ENCODE measurements around the gene GUCY1A2. TPM values are rescaled to one million over a fixed set of nuclear protein-coding genes. Genes with fewer than 3 reads are reported as not detected.

The GUCY1A2 gene
- total RNA-seq, 5 donors from 2014 or later (not counting 1 experiment from before 2014, with no cell fraction given), result 0.03 to 0.18 (median 0.09) TPM

DNA sequence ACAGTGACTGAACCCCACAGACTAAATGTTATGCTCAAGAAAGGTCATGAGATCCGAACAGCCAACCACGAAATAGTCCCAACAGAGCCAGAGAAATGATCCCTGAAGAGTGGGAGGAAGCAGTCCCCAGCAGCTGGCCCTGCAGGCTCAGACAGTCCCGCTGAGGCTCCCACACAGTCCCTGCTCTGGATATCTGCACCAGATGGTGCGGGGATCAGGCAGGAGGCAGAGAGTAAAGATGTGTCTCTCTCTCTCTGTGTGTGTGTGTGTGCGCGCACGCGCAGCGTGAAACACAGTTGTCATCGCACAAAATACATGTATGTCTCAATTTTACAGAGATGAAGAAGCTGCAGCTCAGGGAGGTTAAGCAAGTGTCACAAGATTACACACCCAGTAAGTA lies 27.9 kb downstream of the GUCY1A2 start:
- Histone ChIP-seq H3K4me3 (ENCODE audit: control insufficient read depth in 1 of 2, extremely low read depth in 1 of 2, low read length in 1 of 2) (no peak overlapping the region), H3K27me3 (replicated peaks in 1 of 2; ENCODE audit: control insufficient read depth in 2 of 2, extremely low read depth in 1 of 2, insufficient read depth in 2 of 2, low read length in 1 of 2) (no peaks in the 10 kb centered on the region), H3K27ac (ENCODE audit: low read length) (no peak overlapping the region), H3K36me3 (ENCODE audit: control insufficient read depth in 2 of 2, extremely low read depth in 1 of 2, insufficient read depth in 1 of 2, low read length in 1 of 2) (no peaks in the 10 kb centered on the region), H3K9me3 (no peaks in the 10 kb centered on the region), H3K4me1 (ENCODE audit: control insufficient read depth in 1 of 2, extremely low read depth in 1 of 2, insufficient read depth in 2 of 2, low read length in 2 of 2) (no peaks in the 10 kb centered on the region)
- H3K9me3 Mint-ChIP-seq, result peaks cover 3 to 15% (median 4%) of the 10 kb centered on the region in 3 donors
- H3K36me3 Mint-ChIP-seq, result no peaks in the 10 kb centered on the region
- ATAC-seq (replicated peaks in 1 of 4) (no peak), DNase-seq (no peak)
- ChIA-PET CTCF (no interaction called here), POLR2A (no interaction called here)
- no peak overlapping the region for H3K27ac Mint-ChIP-seq
- no peaks in the 10 kb centered on the region for H3K4me1 Mint-ChIP-seq
- WGBS (ENCODE audit: insufficient coverage), result 67% methylated on average over 2 of the region's 10 CpGs
- no peaks in the 10 kb centered on the region for H3K27me3 Mint-ChIP-seq
- H3K4me3 Mint-ChIP-seq, result no peak overlapping the region

GRCh38 chr11:106989078-106989455 lies 29.2 kb downstream of the GUCY1A2 start:
- peaks cover 2 to 15% (median 4%) of the 10 kb centered on the region in 3 donors for H3K9me3 Mint-ChIP-seq
- Histone ChIP-seq H3K27ac (ENCODE audit: low read length) (no peak overlapping the region), H3K4me1 (ENCODE audit: control insufficient read depth in 1 of 2, extremely low read depth in 1 of 2, insufficient read depth in 2 of 2, low read length in 2 of 2) (no peaks in the 10 kb centered on the region), H3K27me3 (replicated peaks in 1 of 2; ENCODE audit: control insufficient read depth in 2 of 2, extremely low read depth in 1 of 2, insufficient read depth in 2 of 2, low read length in 1 of 2) (no peaks in the 10 kb centered on the region), H3K36me3 (ENCODE audit: control insufficient read depth in 2 of 2, extremely low read depth in 1 of 2, insufficient read depth in 1 of 2, low read length in 1 of 2) (no peaks in the 10 kb centered on the region), H3K4me3 (ENCODE audit: control insufficient read depth in 1 of 2, extremely low read depth in 1 of 2, low read length in 1 of 2) (no peak overlapping the region), H3K9me3 (no peaks in the 10 kb centered on the region)
- ATAC-seq (replicated peaks in 1 of 4) (no peak), DNase-seq (no peak)
- CTCF ChIA-PET, result no interaction called here
- H3K27ac Mint-ChIP-seq, result no peak overlapping the region
- WGBS (ENCODE audit: insufficient coverage), result no CpG with 5 or more reads among the region's 1 CpG
- H3K27me3 Mint-ChIP-seq, result no peaks in the 10 kb centered on the region
- no peak overlapping the region for H3K4me3 Mint-ChIP-seq
- H3K36me3 Mint-ChIP-seq, result no peaks in the 10 kb centered on the region
- POLR2A ChIA-PET, result no interaction called here
- H3K4me1 Mint-ChIP-seq, result no peaks in the 10 kb centered on the region

DNA sequence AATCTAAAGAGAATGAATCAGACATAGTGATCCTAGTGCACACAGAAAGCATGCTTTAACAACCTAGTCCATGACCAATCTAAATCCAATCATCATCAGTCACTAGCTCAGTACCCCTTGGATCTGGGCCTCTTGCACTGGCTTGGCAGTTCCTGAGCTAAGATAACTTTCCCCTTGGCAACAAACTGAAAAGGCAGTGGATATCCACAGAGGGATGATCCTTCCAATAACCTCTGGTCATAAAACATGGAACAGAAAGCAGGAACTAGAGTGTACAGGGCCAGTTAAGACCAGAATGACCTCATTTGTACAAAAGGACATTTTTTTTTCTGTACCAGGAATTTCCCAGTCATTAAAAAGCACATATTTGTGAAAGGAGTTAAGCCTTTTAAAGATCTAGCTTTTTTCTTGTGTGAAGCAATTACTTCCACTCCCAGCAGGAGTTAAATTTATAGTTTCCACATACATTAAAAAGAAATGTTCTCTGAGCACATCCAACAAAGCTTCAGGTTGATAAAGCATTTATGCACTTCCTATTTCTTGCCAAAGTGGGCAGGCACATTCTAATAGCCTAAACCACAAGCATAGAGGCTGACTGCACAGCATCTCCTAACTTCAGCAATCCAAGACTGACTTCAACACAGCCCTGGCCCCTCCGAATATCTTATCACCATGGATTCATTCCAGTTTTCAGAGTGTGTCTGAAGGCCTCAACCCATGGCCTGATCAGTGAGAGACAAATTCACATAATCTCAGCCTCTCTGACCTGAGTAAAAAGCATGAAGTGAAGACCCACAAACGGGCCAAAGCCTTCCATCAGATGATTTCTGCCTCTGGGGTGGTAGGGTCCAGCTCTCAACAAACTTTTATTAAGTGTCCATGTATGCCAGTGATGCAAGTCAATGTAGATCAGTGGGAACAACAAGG lies 29.9 kb downstream of the GUCY1A2 start:
- no peaks in the 10 kb centered on the region for H3K4me1 ChIP-seq (ENCODE audit: control insufficient read depth in 1 of 2, extremely low read depth in 1 of 2, insufficient read depth in 2 of 2, low read length in 2 of 2)
- H3K9me3 ChIP-seq, result no peaks in the 10 kb centered on the region
- Mint-ChIP-seq H3K4me1 (no peaks in the 10 kb centered on the region), H3K27ac (no peak overlapping the region), H3K9me3 (peaks cover 2 to 15% (median 4%) of the 10 kb centered on the region in 3 donors), H3K27me3 (no peaks in the 10 kb centered on the region), H3K36me3 (no peaks in the 10 kb centered on the region), H3K4me3 (no peak overlapping the region)
- ATAC-seq (replicated peaks in 1 of 4) (no peak), DNase-seq (no peak)
- H3K27ac ChIP-seq (ENCODE audit: low read length), result no peak overlapping the region
- CTCF ChIA-PET, result interaction anchor here in 1 of 2 donors (1.0 kb wide), 1 partner anchor 27 kb away, joined by 3 read pairs; no protein-coding TSS in a partner anchor
- H3K4me3 ChIP-seq (ENCODE audit: control insufficient read depth in 1 of 2, extremely low read depth in 1 of 2, low read length in 1 of 2), result no peak overlapping the region
- H3K36me3 ChIP-seq (ENCODE audit: control insufficient read depth in 2 of 2, extremely low read depth in 1 of 2, insufficient read depth in 1 of 2, low read length in 1 of 2), result no peaks in the 10 kb centered on the region
- POLR2A ChIA-PET, result no interaction called here
- no peaks in the 10 kb centered on the region for H3K27me3 ChIP-seq (replicated peaks in 1 of 2; ENCODE audit: control insufficient read depth in 2 of 2, extremely low read depth in 1 of 2, insufficient read depth in 2 of 2, low read length in 1 of 2)
- 56% methylated on average over 2 of the region's 2 CpGs for WGBS (ENCODE audit: insufficient coverage)

DNA sequence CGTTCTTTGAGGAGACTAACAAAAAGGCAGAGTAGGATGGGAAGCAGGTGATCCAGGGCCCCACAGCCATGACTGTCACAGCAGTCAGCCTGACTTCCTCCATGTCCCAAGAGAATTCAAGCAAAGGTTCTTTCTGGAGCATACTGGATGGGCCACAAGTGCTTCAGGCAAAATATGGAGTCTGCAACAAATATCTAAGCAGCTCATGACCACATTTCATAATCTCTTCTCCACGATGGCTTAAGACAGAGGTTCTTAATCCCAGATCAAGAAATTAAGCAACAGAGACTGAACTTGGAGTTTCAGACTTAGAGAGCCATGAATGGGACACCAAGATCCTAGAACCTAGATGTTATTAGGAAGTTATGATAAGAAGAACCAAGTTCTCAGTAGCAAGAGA lies 31.6 kb downstream of the GUCY1A2 start:
- Histone ChIP-seq H3K27me3 (replicated peaks in 1 of 2; ENCODE audit: control insufficient read depth in 2 of 2, extremely low read depth in 1 of 2, insufficient read depth in 2 of 2, low read length in 1 of 2) (no peaks in the 10 kb centered on the region), H3K9me3 (no peaks in the 10 kb centered on the region), H3K36me3 (ENCODE audit: control insufficient read depth in 2 of 2, extremely low read depth in 1 of 2, insufficient read depth in 1 of 2, low read length in 1 of 2) (no peaks in the 10 kb centered on the region), H3K4me1 (ENCODE audit: control insufficient read depth in 1 of 2, extremely low read depth in 1 of 2, insufficient read depth in 2 of 2, low read length in 2 of 2) (no peaks in the 10 kb centered on the region), H3K4me3 (ENCODE audit: control insufficient read depth in 1 of 2, extremely low read depth in 1 of 2, low read length in 1 of 2) (no peak overlapping the region), H3K27ac (ENCODE audit: low read length) (no peak overlapping the region)
- ATAC-seq (replicated peaks in 1 of 4), result no peak
- H3K4me3 Mint-ChIP-seq, result no peak overlapping the region
- no peak overlapping the region for H3K27ac Mint-ChIP-seq
- WGBS (ENCODE audit: insufficient coverage), result 83% methylated on average over 1 of the region's 2 CpGs
- H3K4me1 Mint-ChIP-seq, result no peaks in the 10 kb centered on the region
- no peak for DNase-seq
- H3K9me3 Mint-ChIP-seq, result peaks cover 2 to 11% (median 4%) of the 10 kb centered on the region in 3 donors
- ChIA-PET CTCF (no interaction called here), POLR2A (no interaction called here)
- H3K36me3 Mint-ChIP-seq, result no peaks in the 10 kb centered on the region
- H3K27me3 Mint-ChIP-seq, result no peaks in the 10 kb centered on the region

GRCh38 chr11:106986261-106986660 lies 32.0 kb downstream of the GUCY1A2 start:
- WGBS (ENCODE audit: insufficient coverage), result no CpG with 5 or more reads among the region's 3 CpGs
- Mint-ChIP-seq H3K27me3 (no peaks in the 10 kb centered on the region), H3K4me3 (no peak overlapping the region), H3K36me3 (no peaks in the 10 kb centered on the region), H3K27ac (no peak overlapping the region), H3K9me3 (peaks cover 2 to 11% (median 4%) of the 10 kb centered on the region in 3 donors), H3K4me1 (no peaks in the 10 kb centered on the region)
- Histone ChIP-seq H3K4me3 (ENCODE audit: control insufficient read depth in 1 of 2, extremely low read depth in 1 of 2, low read length in 1 of 2) (no peak overlapping the region), H3K27me3 (replicated peaks in 1 of 2; ENCODE audit: control insufficient read depth in 2 of 2, extremely low read depth in 1 of 2, insufficient read depth in 2 of 2, low read length in 1 of 2) (no peaks in the 10 kb centered on the region), H3K9me3 (no peaks in the 10 kb centered on the region), H3K36me3 (ENCODE audit: control insufficient read depth in 2 of 2, extremely low read depth in 1 of 2, insufficient read depth in 1 of 2, low read length in 1 of 2) (no peaks in the 10 kb centered on the region), H3K4me1 (ENCODE audit: control insufficient read depth in 1 of 2, extremely low read depth in 1 of 2, insufficient read depth in 2 of 2, low read length in 2 of 2) (no peaks in the 10 kb centered on the region), H3K27ac (ENCODE audit: low read length) (no peak overlapping the region)
- ATAC-seq (replicated peaks in 1 of 4), result no peak
- ChIA-PET POLR2A (no interaction called here), CTCF (no interaction called here)
- no peak for DNase-seq

DNA sequence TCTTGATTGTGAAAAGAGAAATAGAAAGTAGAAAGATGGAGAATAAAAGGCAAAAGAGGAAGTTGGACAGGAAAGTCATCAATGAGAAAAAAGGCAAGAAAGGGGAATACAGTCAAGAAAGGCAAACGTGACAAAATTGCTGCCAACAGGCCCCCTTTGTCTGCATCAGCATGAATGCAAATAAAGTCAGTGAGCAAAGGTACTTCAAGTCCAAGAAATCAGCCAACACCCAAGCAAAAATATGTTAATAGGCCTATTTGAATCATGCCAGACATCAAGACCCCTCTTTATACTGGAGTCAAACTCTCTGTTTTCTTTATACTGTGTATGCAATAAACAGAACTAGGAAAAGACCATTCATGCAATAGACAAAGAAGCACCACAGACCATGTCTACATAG lies 34.3 kb downstream of the GUCY1A2 start:
- POLR2A ChIA-PET, result no interaction called here
- ATAC-seq (replicated peaks in 1 of 4) (no peak), DNase-seq (no peak)
- Mint-ChIP-seq H3K4me1 (no peaks in the 10 kb centered on the region), H3K27ac (no peak overlapping the region), H3K9me3 (peaks cover 0 to 10% (median 4%) of the 10 kb centered on the region in 3 donors), H3K36me3 (no peaks in the 10 kb centered on the region), H3K4me3 (no peak overlapping the region), H3K27me3 (no peaks in the 10 kb centered on the region)
- Histone ChIP-seq H3K4me1 (ENCODE audit: control insufficient read depth in 1 of 2, extremely low read depth in 1 of 2, insufficient read depth in 2 of 2, low read length in 2 of 2) (no peaks in the 10 kb centered on the region), H3K4me3 (ENCODE audit: control insufficient read depth in 1 of 2, extremely low read depth in 1 of 2, low read length in 1 of 2) (no peak overlapping the region), H3K27me3 (replicated peaks in 1 of 2; ENCODE audit: control insufficient read depth in 2 of 2, extremely low read depth in 1 of 2, insufficient read depth in 2 of 2, low read length in 1 of 2) (no peaks in the 10 kb centered on the region), H3K27ac (ENCODE audit: low read length) (no peak overlapping the region), H3K36me3 (ENCODE audit: control insufficient read depth in 2 of 2, extremely low read depth in 1 of 2, insufficient read depth in 1 of 2, low read length in 1 of 2) (no peaks in the 10 kb centered on the region), H3K9me3 (no peaks in the 10 kb centered on the region)
- 0% methylated on average over 1 of the region's 1 CpG for WGBS (ENCODE audit: insufficient coverage)
- CTCF ChIA-PET, result no interaction called here
